Stimulated activated CD4-positive, alpha-beta T cell treated with anti-CD3 and anti-CD28 coated beads, Interleukin-4, amount 100 ng/mL, for 4 hours (primary cell): Measurements from ENCODE around the gene ANAPC7.
A peak's percentile ranks its signal among the peaks of the same experiment; 100 is the strongest.
"Not testable (repeated sequence)": the region's sequence is repeated elsewhere in the genome, so short reads cannot be mapped to it uniquely, and the experiment has no call there.

Source experiments
- DNase-seq, 2 experiments: peaks; one replicate each; pipeline ENCODE4 v3.0.0-alpha.2; 2020

Gene ANAPC7

GRCh38 chr12:110373425-110373824 is 30.1 kb downstream of the ANAPC7 start:
- DNase-seq = no peak

- no peak for DNase-seq
Observed at GRCh38 chr12:110373025-110373424, 30.5 kb downstream of the ANAPC7 start.

GRCh38 chr12:110372056-110372425 is 31.5 kb downstream of the ANAPC7 start:
- no peak for DNase-seq

- no peak for DNase-seq
Observed at GRCh38 chr12:110371408-110372055, 32.0 kb downstream of the ANAPC7 start.

GRCh38 chr12:110370732-110371231 is 32.7 kb downstream of the ANAPC7 start:
- no peak for DNase-seq

GRCh38 chr12:110369992-110370391 is 33.5 kb downstream of the ANAPC7 start:
- no peak for DNase-seq

- no peak for DNase-seq
Observed at GRCh38 chr12:110367181-110367864, 36.2 kb downstream of the ANAPC7 start.

GRCh38 chr12:110366321-110367142 is 37.0 kb downstream of the ANAPC7 start:
- no peak for DNase-seq

- DNase-seq = no peak
Observed at GRCh38 chr12:110365489-110366320, 37.8 kb downstream of the ANAPC7 start.

- no peak for DNase-seq
Observed at GRCh38 chr12:110361216-110361615, 42.3 kb downstream of the ANAPC7 start.

GRCh38 chr12:110358384-110359097 is 45.0 kb downstream of the ANAPC7 start:
- not testable (repeated sequence) for DNase-seq

- no peak for DNase-seq
Observed at GRCh38 chr12:110355073-110355472, 48.4 kb downstream of the ANAPC7 start.

GRCh38 chr12:110354172-110354780 is 49.2 kb downstream of the ANAPC7 start:
- no peak for DNase-seq

GRCh38 chr12:110353211-110353965 is 50.1 kb downstream of the ANAPC7 start:
- no peak for DNase-seq

GRCh38 chr12:110352401-110352800 is 51.1 kb downstream of the ANAPC7 start:
- no peak for DNase-seq

GRCh38 chr12:110351119-110351518 is 52.4 kb downstream of the ANAPC7 start:
- DNase-seq = no peak

- peak; percentile 45 to 67 for DNase-seq
Observed at GRCh38 chr12:110349514-110350151, 53.9 kb downstream of the ANAPC7 start.

GRCh38 chr12:110349096-110349495 is 54.4 kb downstream of the ANAPC7 start:
- DNase-seq = no peak

GRCh38 chr12:110348431-110349059 is 55.0 kb downstream of the ANAPC7 start:
- no peak for DNase-seq

GRCh38 chr12:110347767-110348166 is 55.7 kb downstream of the ANAPC7 start:
- DNase-seq = no peak
